ENCODE measurements around the gene ANO9. TPM values are rescaled to one million over a fixed set of nuclear protein-coding genes. Genes with fewer than 3 reads are reported as not detected.

Gene ANO9
- total RNA-seq, 3 donors from 2014 or later (not counting 1 experiment from before 2014, with no cell fraction given), result 15.1 to 21.3 (median 15.1) TPM

DNA sequence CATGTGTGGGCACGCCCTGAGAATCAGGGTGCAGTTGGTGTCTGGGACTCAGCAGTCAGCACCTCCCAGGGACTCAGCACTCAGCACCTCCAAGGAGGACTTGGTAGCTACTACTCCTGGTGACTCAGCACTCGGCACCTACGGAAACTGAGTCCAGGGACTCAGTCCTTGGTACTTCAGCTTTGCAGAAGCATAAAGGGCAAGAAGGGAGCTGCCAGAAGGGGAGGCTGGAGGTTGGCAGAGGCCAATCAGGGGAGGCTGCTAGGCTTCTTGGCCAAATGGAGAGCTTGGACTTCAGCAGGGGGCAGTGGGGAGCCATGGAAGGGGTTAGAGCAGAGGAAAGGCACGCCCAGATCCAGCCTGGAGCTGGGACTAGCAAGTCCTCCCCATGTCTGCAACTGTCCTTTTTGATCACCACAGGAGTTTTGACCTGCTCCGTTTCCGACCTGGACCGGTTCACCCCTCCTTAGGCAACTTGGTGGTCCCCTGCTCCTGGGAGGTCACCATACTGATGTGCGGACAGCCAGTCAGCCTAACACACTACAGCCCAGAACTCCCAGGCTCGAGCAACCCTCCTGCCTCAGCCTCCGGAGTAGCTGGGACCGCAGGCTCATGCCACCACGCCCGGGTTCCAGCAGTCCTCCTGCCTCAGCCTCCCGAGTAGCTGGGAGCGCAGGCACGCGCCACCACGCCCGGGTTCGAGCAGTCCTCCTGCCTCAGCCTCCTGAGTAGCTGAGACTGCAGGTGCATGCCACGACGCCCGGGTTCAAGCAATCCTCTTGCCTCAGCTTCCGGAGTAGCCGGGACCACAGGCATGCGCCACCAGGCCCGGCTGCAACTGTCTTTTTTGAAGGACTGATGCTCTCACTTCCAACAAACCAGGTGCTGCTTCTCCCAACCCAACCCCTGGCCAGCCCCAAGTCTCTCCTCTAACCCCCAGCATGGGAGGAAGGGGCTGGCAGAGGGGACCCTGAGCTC lies 1.5 kb downstream of the ANO9 start:
- Mint-ChIP-seq H3K4me3 (no peak overlapping the region), H3K4me1 (peaks cover 5 to 12% of the 10 kb centered on the region in 2 donors), H3K27ac (peak overlapping the region in 1 of 2 donors; percentile 52), H3K27me3 (ENCODE audit: low read depth in 2 of 2) (peaks cover 0 to 3% of the 10 kb centered on the region in 2 donors), H3K9me3 (no peaks in the 10 kb centered on the region), H3K36me3 (no peaks in the 10 kb centered on the region)
- ATAC-seq (no peak), DNase-seq (no peak)
- Histone ChIP-seq H3K4me1 (ENCODE audit: control insufficient read depth, insufficient read depth, low read length) (peaks cover 40% of the 10 kb centered on the region), H3K36me3 (ENCODE audit: control insufficient read depth, insufficient read depth, low read length) (no peaks in the 10 kb centered on the region), H3K27ac (ENCODE audit: low read length) (no peak overlapping the region), H3K27me3 (ENCODE audit: control insufficient read depth, insufficient read depth, low read length) (no peaks in the 10 kb centered on the region), H3K9me3 (ENCODE audit: control insufficient read depth, insufficient read depth, low read length) (no peaks in the 10 kb centered on the region), H3K4me3 (ENCODE audit: low read length) (no peak overlapping the region)
- WGBS (ENCODE audit: insufficient coverage), result 97% methylated on average over 27 of the region's 27 CpGs
- TF ChIP-seq, protein P1, sequence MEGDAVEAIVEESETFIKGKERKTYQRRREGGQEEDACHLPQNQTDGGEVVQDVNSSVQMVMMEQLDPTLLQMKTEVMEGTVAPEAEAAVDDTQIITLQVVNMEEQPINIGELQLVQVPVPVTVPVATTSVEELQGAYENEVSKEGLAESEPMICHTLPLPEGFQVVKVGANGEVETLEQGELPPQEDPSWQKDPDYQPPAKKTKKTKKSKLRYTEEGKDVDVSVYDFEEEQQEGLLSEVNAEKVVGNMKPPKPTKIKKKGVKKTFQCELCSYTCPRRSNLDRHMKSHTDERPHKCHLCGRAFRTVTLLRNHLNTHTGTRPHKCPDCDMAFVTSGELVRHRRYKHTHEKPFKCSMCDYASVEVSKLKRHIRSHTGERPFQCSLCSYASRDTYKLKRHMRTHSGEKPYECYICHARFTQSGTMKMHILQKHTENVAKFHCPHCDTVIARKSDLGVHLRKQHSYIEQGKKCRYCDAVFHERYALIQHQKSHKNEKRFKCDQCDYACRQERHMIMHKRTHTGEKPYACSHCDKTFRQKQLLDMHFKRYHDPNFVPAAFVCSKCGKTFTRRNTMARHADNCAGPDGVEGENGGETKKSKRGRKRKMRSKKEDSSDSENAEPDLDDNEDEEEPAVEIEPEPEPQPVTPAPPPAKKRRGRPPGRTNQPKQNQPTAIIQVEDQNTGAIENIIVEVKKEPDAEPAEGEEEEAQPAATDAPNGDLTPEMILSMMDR (IDR thresholded peaks at IDR 0.05), result no peak
- intact Hi-C loops (cut with micrococcal nuclease), result no loop called here

DNA sequence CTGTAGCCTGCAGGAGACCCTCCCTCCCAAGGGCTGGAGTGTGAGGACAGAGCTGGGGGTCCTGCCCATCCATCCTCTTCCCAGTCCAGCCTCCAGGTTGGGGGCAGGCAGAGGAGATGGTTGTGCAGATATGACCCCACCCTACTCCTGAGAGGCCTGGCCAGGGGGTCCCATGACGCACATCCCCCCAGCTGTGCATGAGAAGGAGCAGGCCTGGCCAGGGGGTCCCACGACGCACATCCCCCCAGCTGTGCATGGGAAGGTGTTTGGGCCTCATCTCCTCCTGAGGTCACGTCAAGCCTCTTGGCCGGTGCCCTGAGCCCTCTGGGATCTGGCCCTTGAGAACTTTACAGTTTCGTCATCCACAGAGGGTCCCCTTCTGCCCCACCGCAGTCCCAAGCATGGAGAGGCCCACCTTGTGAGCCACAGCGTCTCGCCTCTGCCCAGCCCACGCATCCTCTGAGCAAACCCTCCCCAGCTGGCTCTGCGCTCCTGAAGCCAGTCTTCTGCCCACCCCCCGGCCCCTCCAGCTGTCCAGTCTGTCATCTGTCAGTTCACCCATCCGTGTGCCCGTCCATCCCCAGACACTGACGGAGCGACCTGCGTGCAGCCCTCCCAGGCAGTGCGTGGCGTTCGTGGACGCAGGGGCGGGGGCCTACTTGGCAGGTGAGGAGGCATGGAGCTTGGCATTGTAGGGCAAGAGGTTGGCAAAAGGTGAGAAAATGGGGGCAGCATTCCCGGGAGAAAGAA lies 2.3 kb downstream of the ANO9 start:
- H3K4me3 ChIP-seq (ENCODE audit: low read length), result no peak overlapping the region
- no peaks in the 10 kb centered on the region for H3K36me3 ChIP-seq (ENCODE audit: control insufficient read depth, insufficient read depth, low read length)
- no peaks in the 10 kb centered on the region for H3K36me3 Mint-ChIP-seq
- no peak overlapping the region for H3K27ac ChIP-seq (ENCODE audit: low read length)
- H3K9me3 Mint-ChIP-seq, result no peaks in the 10 kb centered on the region
- intact Hi-C loops (cut with micrococcal nuclease), result no loop called here
- H3K9me3 ChIP-seq (ENCODE audit: control insufficient read depth, insufficient read depth, low read length), result no peaks in the 10 kb centered on the region
- no peak for DNase-seq
- H3K4me3 Mint-ChIP-seq, result no peak overlapping the region
- 94% methylated on average over 23 of the region's 23 CpGs for WGBS (ENCODE audit: insufficient coverage)
- no peak for ATAC-seq
- peaks cover 40% of the 10 kb centered on the region for H3K4me1 ChIP-seq (ENCODE audit: control insufficient read depth, insufficient read depth, low read length)
- H3K27me3 Mint-ChIP-seq (ENCODE audit: low read depth in 2 of 2), result peaks cover 0 to 3% of the 10 kb centered on the region in 2 donors
- H3K27me3 ChIP-seq (ENCODE audit: control insufficient read depth, insufficient read depth, low read length), result no peaks in the 10 kb centered on the region
- TF ChIP-seq, protein P1 (IDR thresholded peaks at IDR 0.05), result no peak
- H3K27ac Mint-ChIP-seq, result no peak overlapping the region
- peaks cover 5 to 12% of the 10 kb centered on the region in 2 donors for H3K4me1 Mint-ChIP-seq

DNA sequence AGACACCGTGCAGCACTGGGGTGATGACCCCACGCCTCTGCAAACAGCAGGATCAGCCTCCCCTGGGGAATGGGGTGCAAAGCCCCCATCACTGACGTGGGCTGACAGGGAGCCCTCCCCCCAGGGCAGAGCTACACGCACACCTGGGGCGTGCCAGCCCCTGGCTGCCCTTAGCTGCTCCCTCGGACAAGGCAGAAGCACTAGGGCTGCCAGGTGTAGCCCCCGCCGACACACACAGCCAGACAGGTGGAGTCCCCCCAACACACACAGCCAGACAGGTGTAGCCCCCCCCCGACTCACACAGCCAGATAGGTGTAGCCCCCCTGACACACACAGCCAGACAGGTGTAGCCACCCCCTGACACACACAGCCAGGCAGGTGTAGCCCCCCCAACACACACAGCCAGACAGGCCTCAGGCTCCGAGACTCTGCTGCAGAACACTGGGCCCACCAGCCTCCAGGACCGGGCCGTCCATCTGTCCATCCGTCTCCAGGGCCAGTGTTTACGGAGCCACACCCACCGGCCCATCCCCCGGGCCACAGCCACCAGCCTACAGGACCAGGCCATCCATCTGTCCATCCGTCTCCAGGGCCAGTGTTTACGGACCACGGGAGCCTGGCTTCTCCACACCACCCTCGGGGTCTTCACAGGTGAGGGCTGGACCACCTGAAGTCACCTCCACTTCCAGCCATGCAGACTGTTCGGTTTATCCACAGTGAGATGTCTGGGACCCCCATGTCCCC lies 3.5 kb downstream of the ANO9 start:
- Mint-ChIP-seq H3K4me3 (no peak overlapping the region), H3K27me3 (ENCODE audit: low read depth in 2 of 2) (peaks cover 0 to 3% of the 10 kb centered on the region in 2 donors), H3K9me3 (no peaks in the 10 kb centered on the region), H3K36me3 (no peaks in the 10 kb centered on the region), H3K27ac (no peak overlapping the region), H3K4me1 (peaks cover 5 to 12% of the 10 kb centered on the region in 2 donors)
- intact Hi-C loops (cut with micrococcal nuclease), result no loop called here
- Histone ChIP-seq H3K9me3 (ENCODE audit: control insufficient read depth, insufficient read depth, low read length) (no peaks in the 10 kb centered on the region), H3K27me3 (ENCODE audit: control insufficient read depth, insufficient read depth, low read length) (no peaks in the 10 kb centered on the region), H3K4me3 (ENCODE audit: low read length) (no peak overlapping the region), H3K27ac (ENCODE audit: low read length) (no peak overlapping the region), H3K36me3 (ENCODE audit: control insufficient read depth, insufficient read depth, low read length) (no peaks in the 10 kb centered on the region), H3K4me1 (ENCODE audit: control insufficient read depth, insufficient read depth, low read length) (peaks cover 40% of the 10 kb centered on the region)
- TF ChIP-seq, protein P1 (IDR thresholded peaks at IDR 0.05), result no peak
- ATAC-seq, result no peak
- no peak for DNase-seq
- 95% methylated on average over 20 of the region's 21 CpGs for WGBS (ENCODE audit: insufficient coverage)

Measured in natural killer cell (primary cell).